Panc1 (cell line): ENCODE measurements around the gene UGDH. TPM values are rescaled to one million over a fixed set of nuclear protein-coding genes. Genes with fewer than 3 reads are reported as not detected.
A peak's percentile ranks its signal among the peaks of the same experiment; 100 is the strongest.

ENCODE experiments used
- ATAC-seq: fragments of 200-7000 bp; cut with Tn5 transposase; 2 replicates; pipeline ENCODE4 v1.9.1; 2020; ENCODE audit warnings: mild to moderate bottlenecking, moderate library complexity
- Bru-seq: library from RNA; stranded (reverse); fragments of 400-500 nt; gene quantifications from one replicate; lab custom pipeline; 2021; lab: Mats Ljungman, UMichigan
- BruChase-seq, 2 experiments: library from RNA; stranded (reverse); fragments of 400-500 nt; gene quantifications; one replicate each; lab custom pipeline; 2021; lab: Mats Ljungman, UMichigan
- BruUV-seq: library from RNA; stranded (reverse); fragments of 400-500 nt; replicated peaks from 2 replicates; lab custom pipeline; 2021; lab: Mats Ljungman, UMichigan
- CTCF ChIA-PET: fragments of 300-600 bp; sonication (Branson Sonifier 250); formaldehyde crosslinking; loops from one replicate; lab custom pipeline; 2022; ENCODE audit warnings: antibody characterized with exemption; lab: Charles Lee
- POLR2A ChIA-PET: fragments of 300-600 bp; sonication (Branson Sonifier 250); formaldehyde crosslinking; loops from one replicate; lab custom pipeline; 2022; ENCODE audit warnings: antibody characterized with exemption; lab: Charles Lee
- DNase-seq: peaks from one replicate; pipeline ENCODE4 v3.0.0-alpha.2; 2010; ENCODE audit warnings: low read depth, low spot score
- H3K27ac ChIP-seq: 2 replicates; pipeline ENCODE4 v1.5.1; 2011; ENCODE audit warnings: mild to moderate bottlenecking, low read length, inconsistent platforms
- H3K27me3 ChIP-seq: fragments of 200-500 bp; sonication (Bioruptor generic); 2 replicates; pipeline ENCODE4 v1.6.0; 2014; ENCODE audit warnings: low read length, inconsistent platforms; ENCODE audit not compliant: control insufficient read depth, insufficient read depth
- H3K36me3 ChIP-seq: fragments of 200-500 bp; sonication (Bioruptor generic); 2 replicates; pipeline ENCODE4 v1.5.1; 2014; ENCODE audit warnings: inconsistent platforms, mild to moderate bottlenecking, low read length, moderate library complexity; ENCODE audit not compliant: control insufficient read depth, insufficient read depth
- H3K4me1 ChIP-seq: 2 replicates; pipeline ENCODE4 v1.5.1; 2011; ENCODE audit warnings: inconsistent platforms, mild to moderate bottlenecking, low read length, moderate library complexity; ENCODE audit not compliant: control insufficient read depth, insufficient read depth
- H3K4me3 ChIP-seq, 2 experiments: 2 replicates each; pipeline ENCODE4 v1.5.1; 2011 to 2012; ENCODE audit warnings: low read depth in 2 of 2, low read length in 2 of 2, mild to moderate bottlenecking in 2 of 2, inconsistent platforms in 1 of 2, moderate library complexity in 1 of 2
- H3K9me3 ChIP-seq: fragments of 200-500 bp; sonication (Bioruptor generic); 2 replicates; pipeline ENCODE4 v1.5.1; 2014; ENCODE audit warnings: low read depth, mild to moderate bottlenecking, inconsistent platforms, low read length, moderate library complexity; ENCODE audit not compliant: control insufficient read depth, insufficient read depth
- POLR2AphosphoS5 ChIP-seq: IDR thresholded peaks from 2 replicates; pipeline ENCODE4 v1.6.1; 2012; ENCODE audit warnings: mild to moderate bottlenecking, low read depth, low read length, moderate library complexity
- REST ChIP-seq, 2 experiments: IDR thresholded peaks; 2 replicates each; pipeline ENCODE4 v1.6.1; 2011 to 2012; ENCODE audit warnings: low read depth in 2 of 2, control low read depth in 1 of 2, low read length in 1 of 2, mild to moderate bottlenecking in 1 of 2, moderate library complexity in 1 of 2; ENCODE audit not compliant: insufficient read depth in 1 of 2
- SIN3A ChIP-seq: IDR thresholded peaks from 2 replicates; pipeline ENCODE4 v1.6.1; 2012; ENCODE audit warnings: low read depth, mild to moderate bottlenecking, low read length, moderate library complexity, borderline replicate concordance; ENCODE audit not compliant: insufficient read depth
- TCF7L2 ChIP-seq: IDR thresholded peaks from 2 replicates; pipeline ENCODE4 v1.6.1; 2011; ENCODE audit warnings: mild to moderate bottlenecking, low read depth, low read length, inconsistent platforms
- in situ Hi-C: cut with HindIII; loops from 2 replicates; pipeline ENCODE4 v1.10.0; 2016; ENCODE audit warnings: low sequenced_read_pairs, low pct_unique_long_range_greater_than_20kb
- intact Hi-C: fragments of 100-400 bp; cut with micrococcal nuclease; formaldehyde crosslinking; loops from one replicate; pipeline ENCODE4 v1.10.0; 2022; ENCODE audit not compliant: unreplicated experiment
- long read RNA-seq: library from polyadenylated mRNA; unstranded; transcript quantifications from one replicate; pipeline ENCODE4 v2.0.0, GENCODE V29; 2021; ENCODE audit not compliant: unreplicated experiment
- polyA plus RNA-seq: library from polyadenylated mRNA; unstranded; fragments of >200 nt; gene quantifications from one replicate; pipeline ENCODE4 v1.2.1, GENCODE V29; 2012; ENCODE audit warnings: missing spikeins; ENCODE audit not compliant: insufficient read length
- total RNA-seq: library from RNA; stranded (reverse); gene quantifications from one replicate; pipeline ENCODE4 v1.2.1, GENCODE V29; 2021; ENCODE audit not compliant: unreplicated experiment
- TF ChIP-seq, protein P1 (sequence below): fragments of 450-650 bp; IDR thresholded peaks from 2 replicates; pipeline ENCODE4 v1.5.1; 2017; ENCODE audit warnings: mild to moderate bottlenecking

UGDH gene
- total RNA-seq: 373 TPM
- polyA plus RNA-seq: 349 TPM
- Bru-seq, nascent RNA: percentile 99 among the genes with signal in this experiment
- percentile 98 among the genes with signal in this experiment for BruChase-seq, experiment 1, labeled RNA remaining after a 2-hour chase
- percentile 99 among the genes with signal in this experiment for BruChase-seq, experiment 2, labeled RNA remaining after a 6-hour chase
- long read RNA-seq, transcript UGDH-202 (11 exons, 2,826 nt): minor isoform, 10 of 1,542 reads
- long read RNA-seq, transcript UGDH-201 (12 exons, 3,216 nt): major isoform, 1,357 of 1,542 reads
- long read RNA-seq, transcript UGDH-206 (11 exons, 1,712 nt): minor isoform, 9 of 1,542 reads
- long read RNA-seq, partial matches to known transcripts: 33 of 1,542 reads
- long read RNA-seq, other reads (novel, unspliced or antisense): 130 of 1,542 reads

DNA sequence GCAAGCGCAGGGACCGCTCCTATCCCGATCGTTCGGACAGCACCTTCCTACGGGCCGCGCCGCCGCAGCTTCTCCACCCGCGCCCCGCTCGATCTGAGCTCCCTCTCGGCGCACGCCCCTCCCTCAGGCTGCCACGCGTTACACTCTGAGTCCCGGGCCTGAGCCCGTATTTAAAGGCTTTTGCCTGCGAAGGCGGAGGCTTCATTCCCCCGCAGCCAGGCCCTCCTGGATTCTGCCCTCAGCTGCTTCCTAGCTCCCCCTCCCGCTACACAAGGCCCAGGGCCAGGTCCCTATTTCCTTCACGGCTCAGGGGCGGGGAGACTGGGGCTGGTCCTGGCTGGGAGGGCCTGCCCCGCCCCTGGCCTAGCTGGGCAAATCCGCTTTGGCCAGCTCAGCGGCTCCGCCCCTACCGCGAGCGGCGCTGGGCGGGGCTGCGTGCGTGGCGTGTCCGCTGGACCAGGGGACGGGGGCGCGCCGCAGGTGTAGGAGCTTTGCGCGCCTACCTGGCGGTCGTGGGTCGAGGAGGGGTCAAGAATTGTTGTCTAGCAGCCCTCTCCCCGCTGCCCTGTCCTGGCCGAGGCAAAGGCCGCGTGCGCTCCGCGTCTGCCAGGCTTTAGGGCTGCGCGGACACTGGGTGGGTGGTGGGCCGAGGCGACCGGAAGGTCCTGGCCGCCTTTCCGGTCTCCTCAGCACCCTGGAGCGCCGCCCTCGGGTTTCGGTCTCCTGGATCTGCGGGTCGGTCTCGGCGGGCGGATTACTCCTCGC lies at the start of gene UGDH:
Gene UGDH, minus strand, starts transcription at position 144 of the 765 bp plus-strand sequence. CDS start 5,927 bp downstream, outside the sequence.
- H3K4me3 ChIP-seq: peak within 1 kb of the TSS; percentile 92 to 96
- POLR2A ChIA-PET: interaction anchor here (0.5 to 1.2 kb wide), 8 partner anchors 16 to 315 kb away, joined by 3 to 7 read pairs (median 3); partner anchors contain the start of gene UBE2K
- H3K27ac ChIP-seq: peak within 1 kb of the TSS; percentile 98
- in situ Hi-C loops (no loop called here), intact Hi-C loops (no loop called here)
- H3K4me1 ChIP-seq: peaks cover 10% of the 10 kb centered on the region
- no peaks in the 10 kb centered on the region for H3K27me3 ChIP-seq
- CTCF ChIA-PET: interaction anchor here (1.0 kb wide), 1 partner anchor 58 kb away, joined by 3 read pairs; no protein-coding TSS in a partner anchor
- DNase-seq (peak; percentile 74), ATAC-seq (peak; percentile 95)
- H3K36me3 ChIP-seq: peaks cover 5% of the 10 kb centered on the region
- BruUV-seq: no TSS peak
- TF ChIP-seq, protein P1, sequence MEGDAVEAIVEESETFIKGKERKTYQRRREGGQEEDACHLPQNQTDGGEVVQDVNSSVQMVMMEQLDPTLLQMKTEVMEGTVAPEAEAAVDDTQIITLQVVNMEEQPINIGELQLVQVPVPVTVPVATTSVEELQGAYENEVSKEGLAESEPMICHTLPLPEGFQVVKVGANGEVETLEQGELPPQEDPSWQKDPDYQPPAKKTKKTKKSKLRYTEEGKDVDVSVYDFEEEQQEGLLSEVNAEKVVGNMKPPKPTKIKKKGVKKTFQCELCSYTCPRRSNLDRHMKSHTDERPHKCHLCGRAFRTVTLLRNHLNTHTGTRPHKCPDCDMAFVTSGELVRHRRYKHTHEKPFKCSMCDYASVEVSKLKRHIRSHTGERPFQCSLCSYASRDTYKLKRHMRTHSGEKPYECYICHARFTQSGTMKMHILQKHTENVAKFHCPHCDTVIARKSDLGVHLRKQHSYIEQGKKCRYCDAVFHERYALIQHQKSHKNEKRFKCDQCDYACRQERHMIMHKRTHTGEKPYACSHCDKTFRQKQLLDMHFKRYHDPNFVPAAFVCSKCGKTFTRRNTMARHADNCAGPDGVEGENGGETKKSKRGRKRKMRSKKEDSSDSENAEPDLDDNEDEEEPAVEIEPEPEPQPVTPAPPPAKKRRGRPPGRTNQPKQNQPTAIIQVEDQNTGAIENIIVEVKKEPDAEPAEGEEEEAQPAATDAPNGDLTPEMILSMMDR: no peak
- TF ChIP-seq REST (IDR thresholded peaks at IDR 0.05; ENCODE audit: insufficient read depth in 1 of 2, low read depth in 2 of 2, low read length in 1 of 2): 0 out of 4 replicates have a peak, but pooled peaks of 1 of the 2 experiments have one; percentile 31
- TF ChIP-seq TCF7L2: no peak; the same call in 1 of the 2 replicates
- TF ChIP-seq POLR2AphosphoS5: peak; percentile 94
- peak; percentile 88; the same call in 1 of the 2 replicates for TF ChIP-seq SIN3A
- no peaks in the 10 kb centered on the region; the same call in 1 of the 2 replicates for H3K9me3 ChIP-seq

GRCh38 chr4:39574946-39575345 lies 47.7 kb upstream of the UGDH start:
- DNase-seq: no peak
- BruUV-seq: no TSS peak
- Histone ChIP-seq H3K36me3 (no peaks in the 10 kb centered on the region), H3K27me3 (no peaks in the 10 kb centered on the region), H3K9me3 (no peaks in the 10 kb centered on the region), H3K27ac (no peak overlapping the region), H3K4me1 (no peaks in the 10 kb centered on the region), H3K4me3 (no peak overlapping the region)
- TF ChIP-seq, protein P1: no peak
- TF ChIP-seq SIN3A: no peak
- TF ChIP-seq POLR2AphosphoS5: no peak
- no peak for TF ChIP-seq TCF7L2
- in situ Hi-C loops: no loop called here
- intact Hi-C loops: no loop called here
- ChIA-PET CTCF (interaction anchor here (0.7 kb wide), 1 partner anchor 500 kb away, joined by 3 read pairs; no protein-coding TSS in a partner anchor), POLR2A (interaction anchor here (0.6 kb wide), 1 partner anchor 14 kb away, joined by 3 read pairs; no protein-coding TSS in a partner anchor)
- no peak for ATAC-seq
